Stimulated activated CD8-positive, alpha-beta memory T cell treated with anti-CD3 and anti-CD28 coated beads, Interleukin-4, amount 100 ng/mL, for 1 hour (primary cell): ENCODE results near the gene TAC4.
A peak's percentile ranks its signal among the peaks of the same experiment; 100 is the strongest.

ENCODE experiments used
- DNase-seq, 2 donors: peaks; one replicate each; pipeline ENCODE4 v3.0.0-alpha.2; 2020; ENCODE audit warnings: low read depth in 2 of 2, low spot score in 1 of 2

TAC4 gene, protein sequence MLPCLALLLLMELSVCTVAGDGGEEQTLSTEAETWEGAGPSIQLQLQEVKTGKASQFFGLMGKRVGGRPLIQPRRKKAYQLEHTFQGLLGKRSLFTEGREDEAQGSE

DNA sequence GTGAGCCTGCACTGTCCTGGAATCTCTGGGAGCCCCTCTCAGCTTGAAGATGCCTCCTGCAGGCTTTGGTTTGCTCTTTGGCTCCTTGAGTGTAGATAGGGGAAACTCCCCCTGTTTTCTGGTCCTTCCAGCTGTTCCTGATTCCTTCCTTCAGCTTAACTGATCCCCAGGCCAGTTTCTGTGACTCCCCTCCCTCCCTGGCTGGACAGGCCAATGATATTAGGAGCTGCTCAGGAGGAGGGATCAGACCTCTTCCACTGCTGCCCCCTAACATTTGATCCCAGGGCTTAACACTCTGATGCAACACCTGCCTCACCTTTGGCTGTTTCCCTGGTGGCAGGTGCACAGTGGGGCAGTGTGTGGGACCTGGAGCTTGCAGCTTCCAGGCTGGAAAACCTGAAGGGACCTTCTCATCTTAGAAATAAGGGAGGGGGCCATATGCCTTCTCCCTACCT, at the start of gene TAC4:
Gene TAC4, minus strand, starts transcription at position 51 of the 455 bp plus-strand sequence. CDS start 52 bp downstream, outside the sequence.
- DNase-seq: no peak

DNA sequence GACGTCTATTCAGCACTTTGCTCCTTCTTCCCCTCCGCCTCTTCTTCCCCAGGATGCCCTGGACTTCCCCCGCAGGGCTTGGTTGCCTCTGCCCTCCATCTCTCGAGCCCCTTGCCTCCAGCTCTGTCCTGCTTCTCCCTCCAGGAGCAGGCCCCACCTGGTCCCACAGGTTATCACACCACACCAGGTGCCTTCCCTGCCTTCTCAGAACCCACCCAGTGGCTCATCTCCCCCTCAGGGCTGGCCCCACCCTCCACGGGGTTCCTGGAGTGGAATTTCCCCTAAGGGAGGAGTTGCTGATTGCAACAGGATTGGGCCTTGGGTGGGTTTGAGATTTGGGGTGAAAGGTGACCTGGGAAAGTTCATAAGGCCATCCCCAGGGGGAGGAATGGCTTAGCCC, 49.0 kb upstream of the TAC4 start:
- no peak for DNase-seq

DNA sequence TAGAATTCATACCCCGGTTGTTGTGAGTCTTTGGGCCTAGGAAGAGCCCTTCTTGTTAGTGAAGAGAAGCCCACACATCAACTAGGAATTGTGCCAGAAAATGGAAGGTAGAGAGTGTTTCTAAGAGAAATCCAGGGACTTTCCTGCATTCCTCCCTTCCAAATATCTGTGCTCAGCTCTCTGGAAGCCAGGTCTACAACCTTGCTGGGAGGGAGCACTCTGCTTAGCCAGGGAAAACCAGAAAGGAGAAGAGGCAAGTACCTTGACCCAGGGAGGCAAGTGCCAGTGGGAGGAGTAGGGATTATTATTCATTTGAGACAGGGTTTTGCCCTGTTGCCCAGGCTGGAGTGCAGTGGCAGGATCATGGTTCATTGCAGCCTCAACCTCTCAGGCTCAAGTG, 48.4 kb upstream of the TAC4 start:
- no peak for DNase-seq

DNA sequence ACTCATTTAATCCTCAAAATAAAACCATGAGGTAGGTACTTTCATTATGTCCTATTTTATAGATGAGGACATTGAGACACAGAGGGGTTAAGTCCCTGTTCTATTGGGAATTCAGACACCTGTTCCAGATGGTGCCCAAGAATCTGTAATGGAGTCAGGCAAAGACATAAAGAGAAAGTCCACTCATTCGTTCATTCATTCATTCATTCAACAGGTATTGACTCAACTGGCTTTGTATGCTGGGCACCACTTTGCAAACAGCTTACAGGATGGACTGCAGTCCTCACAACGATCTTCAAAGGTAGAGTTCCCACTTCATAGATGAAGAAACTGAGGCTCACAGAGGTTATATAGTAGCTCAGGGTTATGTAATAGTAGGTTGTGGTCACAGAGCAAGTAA, 47.9 kb upstream of the TAC4 start:
- no peak for DNase-seq

DNA sequence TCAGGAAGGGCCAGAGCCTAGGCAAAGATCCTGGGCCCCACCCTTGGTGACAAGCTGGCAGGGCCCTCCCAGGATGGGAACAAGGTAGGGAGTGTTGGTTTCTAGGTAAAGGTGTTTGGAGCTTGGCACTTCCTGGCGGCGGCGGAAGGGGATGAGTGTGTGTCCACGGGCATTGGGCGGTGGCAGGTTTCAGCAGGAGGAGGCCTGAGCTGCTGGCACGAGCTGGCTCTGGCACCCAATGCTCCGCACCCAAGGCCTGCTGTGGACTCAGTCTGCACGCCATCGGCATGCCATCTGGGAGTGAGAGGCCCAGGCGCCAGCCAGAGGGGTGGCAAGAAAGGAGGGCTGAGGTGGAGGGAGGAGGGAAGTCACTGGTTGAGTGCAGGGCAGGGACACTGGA, 46.9 kb upstream of the TAC4 start:
- no peak for DNase-seq

DNA sequence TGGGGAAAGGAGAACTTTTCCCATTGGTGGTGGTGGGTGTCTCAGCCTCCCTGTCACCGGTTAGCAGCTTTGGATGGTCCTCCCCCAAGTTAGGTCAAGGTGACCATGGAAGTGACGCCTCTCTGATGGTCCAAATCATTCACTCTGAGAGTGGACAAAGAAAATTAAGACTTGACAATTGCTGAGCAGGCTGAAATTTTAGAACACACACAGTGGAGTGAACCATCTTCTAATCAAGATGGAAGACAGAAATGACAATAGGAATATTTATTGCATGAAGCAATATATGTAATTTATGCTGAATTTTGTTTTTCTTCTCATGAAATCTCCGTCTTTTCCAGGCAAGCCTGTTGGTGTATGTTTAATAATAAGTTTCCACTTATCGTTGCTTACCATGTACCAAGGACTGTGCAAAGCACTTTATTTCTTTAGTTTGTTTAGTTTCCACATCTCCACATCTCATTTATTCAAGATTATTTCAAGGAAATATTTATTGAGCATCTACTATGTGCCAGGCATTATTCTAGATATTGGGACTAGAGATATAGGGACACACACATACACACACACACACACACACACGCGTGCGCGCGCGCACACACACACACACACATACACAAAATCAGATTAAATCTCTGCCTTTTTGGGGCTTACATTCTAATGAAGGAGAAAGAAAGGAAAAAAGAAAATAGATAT, 44.0 kb upstream of the TAC4 start:
- DNase-seq: no peak

DNA sequence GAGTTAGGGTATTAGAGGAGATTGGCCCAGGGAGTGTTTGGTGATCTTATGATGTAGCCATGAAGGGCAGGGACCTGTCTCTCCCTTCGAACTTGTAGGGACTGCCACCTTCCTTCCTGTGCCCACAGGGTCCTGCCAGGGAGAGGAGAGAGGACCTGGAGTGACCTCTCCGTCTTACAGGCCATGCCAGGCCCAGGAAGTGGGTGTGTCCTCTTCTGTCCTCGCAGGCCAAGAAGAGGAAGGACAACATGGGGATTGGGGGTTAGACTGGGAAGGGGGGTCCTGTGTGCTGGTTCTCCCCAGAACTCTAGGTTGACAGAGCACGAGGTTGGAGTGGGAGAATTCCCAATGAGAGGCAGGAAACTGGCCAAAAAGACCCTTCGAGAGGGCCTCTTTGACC, 43.4 kb upstream of the TAC4 start:
- DNase-seq: no peak

DNA sequence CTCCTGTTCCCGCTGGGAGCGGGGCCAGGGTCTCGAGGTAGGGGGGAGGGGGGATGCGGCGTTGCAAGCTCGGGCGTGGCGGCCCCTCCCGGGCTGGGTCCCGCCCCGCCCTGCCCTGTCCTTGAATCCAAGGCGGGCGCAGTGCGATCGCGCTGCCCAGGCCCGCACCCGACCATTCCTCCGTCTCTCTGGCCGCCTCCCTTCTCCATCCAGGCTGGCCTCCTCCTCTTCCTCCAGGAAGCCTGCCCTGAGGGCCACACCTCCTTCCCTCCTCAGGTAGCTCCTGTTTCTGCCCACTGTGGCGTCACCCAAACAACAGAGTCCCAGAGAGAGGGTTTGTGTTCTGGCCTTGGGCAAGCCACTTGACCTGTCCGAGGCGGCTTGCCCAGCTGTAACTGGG, 43.0 kb upstream of the TAC4 start:
- DNase-seq: no peak

DNA sequence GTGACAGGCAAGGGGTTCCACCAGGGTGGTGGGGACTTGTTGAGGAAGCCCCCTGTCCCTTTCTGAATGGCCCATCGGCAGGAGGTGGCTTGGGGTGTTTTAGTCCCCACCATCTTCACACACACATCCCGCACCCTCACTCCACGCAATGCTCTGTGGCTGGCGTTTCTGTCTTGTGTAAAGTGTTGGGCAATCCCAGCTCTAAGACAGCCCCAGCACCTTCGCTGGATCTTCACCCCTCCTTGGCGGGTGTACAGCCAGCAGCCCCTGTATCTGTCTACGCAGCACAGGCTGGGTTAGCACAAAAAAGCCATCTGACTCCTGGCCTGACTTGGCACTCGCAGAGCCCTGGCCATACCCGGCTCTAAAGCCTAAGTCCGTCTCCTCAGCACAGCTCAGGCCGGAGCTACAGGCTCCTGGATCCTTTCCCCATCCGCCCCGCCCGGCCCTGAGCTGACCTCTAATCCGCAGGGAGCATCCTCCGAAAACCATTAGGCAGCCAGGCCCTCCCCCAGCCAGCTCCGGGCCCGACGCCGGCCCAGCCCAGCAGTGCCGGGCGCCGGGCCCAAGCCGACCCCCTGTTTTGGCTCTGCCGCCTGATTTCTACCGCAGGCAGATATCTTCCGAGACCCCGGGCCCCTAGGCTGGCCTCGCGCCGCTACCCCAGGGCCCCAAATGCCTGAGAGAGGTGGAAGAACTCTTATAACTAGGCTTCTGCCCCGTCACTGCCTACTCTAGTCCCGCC, 42.4 kb upstream of the TAC4 start:
- no peak for DNase-seq

DNA sequence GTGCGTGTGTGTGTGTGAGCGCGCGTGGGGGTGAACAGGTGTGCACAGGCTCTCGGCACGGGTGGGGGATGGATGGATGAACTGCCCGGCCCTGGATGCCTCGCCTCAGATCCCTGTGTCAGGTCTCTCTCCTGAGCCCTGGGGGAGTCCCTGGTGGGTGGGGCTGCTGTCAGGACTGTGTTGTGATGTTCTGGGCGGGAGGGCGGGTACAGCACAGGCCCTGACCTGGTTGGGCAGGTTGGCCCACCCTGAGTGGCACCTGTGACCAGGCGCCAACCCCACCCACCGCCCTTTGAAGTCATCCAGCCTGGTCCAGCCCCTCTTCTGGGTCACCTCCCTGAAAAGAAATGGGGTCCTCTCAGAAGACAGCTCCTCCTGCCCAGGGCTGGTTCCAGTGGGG, 41.6 kb upstream of the TAC4 start:
- no peak for DNase-seq

DNA sequence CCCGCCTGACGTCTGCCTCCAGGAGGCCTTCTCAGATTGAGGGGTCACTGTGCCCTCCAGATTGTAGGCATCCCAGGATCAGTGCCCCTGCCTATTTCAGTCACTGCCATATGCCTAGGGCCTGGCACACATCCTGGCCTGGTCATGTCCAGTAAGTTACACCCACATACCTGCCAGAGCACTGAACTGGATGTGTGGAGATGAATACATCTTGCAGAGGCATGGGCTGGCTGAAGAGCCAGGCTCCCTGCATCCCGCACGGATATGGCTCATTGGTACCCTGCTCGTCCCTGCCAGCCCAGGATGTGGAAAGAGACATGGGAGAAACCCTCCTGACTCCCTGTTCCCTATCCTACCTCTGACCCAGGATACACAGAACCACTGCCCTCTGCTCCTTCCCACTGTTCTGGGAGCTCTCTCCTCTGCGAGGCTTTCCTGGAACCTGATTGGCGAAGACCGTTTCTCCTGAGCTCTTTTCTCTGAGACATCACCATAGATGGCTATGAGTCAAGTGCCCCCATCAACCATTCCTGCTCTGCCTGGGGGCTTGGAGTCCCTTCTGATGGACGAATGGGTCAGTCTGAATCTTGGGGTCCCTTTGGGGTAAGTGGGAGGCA, 40.0 kb upstream of the TAC4 start:
- DNase-seq: no peak

DNA sequence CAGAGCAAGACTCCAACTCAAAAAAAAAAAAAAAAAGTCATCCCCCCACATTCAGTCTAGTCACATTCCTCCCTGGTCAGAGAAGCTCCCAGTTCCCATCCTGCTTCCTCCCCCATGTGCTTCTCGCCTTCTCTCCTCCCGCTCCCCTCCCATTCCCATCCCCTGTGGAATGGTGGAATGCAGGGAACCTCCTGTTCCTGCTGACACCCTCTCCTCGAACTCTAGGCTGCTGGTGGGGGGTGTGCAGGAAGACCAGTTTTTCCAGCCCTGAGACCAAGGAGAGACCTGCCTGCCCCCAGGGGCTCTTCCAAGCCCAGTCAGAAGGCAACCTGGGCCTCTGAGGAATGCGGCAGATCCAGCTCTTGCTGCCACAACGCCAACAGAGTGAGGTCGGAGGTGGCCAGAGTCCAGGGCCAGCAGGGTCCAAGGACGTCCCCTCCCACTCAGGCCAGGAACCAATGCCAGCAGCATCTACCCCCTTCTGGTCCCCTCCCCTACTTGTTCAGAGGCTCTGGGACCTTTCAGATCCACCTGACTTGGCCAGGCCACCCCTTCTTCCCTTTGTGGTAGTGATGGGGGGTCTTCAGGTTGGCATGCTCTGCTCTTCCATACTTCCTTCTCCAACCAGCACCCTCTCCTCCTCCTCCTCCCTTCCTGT, 39.3 kb upstream of the TAC4 start:
- no peak for DNase-seq

DNA sequence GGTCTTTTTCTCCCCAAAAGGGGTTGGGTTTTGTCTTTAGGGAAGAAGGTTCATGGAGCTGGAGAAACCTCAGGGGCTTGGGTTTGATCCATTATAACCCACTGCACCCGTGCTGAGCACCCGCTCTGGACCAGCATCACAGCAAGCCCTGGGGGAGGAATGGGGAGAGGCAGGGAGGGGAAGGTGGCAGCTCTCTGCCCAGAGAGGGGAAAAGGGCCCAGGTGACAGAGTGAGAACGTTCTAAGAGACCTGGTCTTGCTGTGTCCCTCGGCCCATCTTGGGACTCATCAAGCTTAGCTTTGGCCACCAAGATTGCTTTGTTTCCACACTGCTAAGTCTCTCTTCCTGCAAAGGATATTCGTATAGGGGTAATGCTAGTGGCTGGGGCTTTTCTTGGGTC, 38.2 kb upstream of the TAC4 start:
- DNase-seq: no peak

DNA sequence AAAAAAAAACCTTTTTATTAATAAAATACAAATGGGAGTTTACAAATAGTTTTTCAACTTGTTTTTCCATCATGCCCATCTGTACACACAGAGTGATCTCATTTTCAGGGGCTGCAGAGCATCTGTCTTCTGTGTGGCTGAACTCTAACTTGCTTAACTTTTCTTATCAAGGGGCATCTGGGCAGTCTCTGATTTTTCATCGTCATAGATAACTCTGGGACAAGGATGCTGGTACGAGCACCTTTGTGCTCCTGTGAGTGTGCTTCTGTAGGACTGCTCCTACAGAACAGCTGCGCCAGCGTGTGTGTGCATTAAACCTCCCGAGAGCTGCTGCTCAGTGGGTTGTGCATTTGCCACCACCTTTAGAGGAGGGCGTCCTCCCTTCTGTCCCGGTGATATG, 34.6 kb upstream of the TAC4 start:
- DNase-seq: no peak

DNA sequence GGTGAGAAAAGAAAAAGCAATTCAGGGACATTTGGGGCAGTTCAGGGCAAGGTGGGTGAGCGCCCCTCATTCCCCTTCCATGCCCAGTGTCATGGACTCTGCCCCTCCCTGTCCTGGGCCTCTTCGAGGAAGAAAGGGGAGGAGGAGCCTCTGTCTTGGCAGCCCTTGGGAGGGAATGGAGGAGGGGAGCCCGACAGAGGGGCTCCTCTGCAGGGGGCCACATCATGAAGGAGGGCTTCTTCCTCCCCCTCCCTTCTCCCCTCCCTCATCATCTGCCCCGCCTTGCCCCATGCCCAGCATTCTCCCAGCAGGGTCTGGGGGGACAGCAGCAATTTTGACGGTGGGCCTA, 33.2 kb upstream of the TAC4 start:
- no peak for DNase-seq

DNA sequence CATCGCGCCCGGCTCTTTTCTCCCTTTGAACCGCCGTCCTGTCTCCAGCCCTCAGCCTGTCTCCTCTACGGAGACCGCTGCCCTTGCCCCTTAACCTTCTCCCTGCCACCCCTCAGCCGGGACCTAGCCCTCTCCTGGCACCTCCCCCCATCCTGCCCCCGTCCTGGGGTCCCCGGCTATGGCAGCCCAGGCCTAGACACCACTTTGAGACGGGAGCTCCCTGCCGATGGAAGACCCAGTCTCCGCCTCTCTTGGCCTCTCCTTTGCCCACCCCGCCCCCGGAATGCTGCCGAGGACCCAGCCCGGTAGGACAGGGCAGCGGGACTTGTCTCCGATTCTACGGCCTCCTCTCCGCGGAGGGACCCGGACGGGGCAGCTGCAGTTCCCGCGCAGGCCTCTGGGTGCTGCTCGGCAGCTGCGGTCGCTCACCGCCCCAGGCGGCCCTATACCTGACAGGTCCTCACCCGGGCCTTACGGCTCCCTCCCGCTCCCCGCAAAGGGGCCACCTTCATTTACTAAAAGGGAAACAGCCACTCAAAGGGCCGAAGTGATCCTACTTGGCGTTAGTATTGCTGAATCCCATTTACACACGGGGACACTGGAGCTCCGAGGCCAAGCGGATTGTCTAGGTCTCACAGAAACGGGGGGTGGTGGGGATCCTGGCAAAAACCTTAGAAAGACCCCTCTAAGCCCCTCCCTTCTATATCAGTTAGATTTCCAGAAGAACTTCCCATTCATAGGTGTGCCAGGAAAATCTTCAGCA, 32.6 kb upstream of the TAC4 start:
- peak; percentile 33 to 48 for DNase-seq

DNA sequence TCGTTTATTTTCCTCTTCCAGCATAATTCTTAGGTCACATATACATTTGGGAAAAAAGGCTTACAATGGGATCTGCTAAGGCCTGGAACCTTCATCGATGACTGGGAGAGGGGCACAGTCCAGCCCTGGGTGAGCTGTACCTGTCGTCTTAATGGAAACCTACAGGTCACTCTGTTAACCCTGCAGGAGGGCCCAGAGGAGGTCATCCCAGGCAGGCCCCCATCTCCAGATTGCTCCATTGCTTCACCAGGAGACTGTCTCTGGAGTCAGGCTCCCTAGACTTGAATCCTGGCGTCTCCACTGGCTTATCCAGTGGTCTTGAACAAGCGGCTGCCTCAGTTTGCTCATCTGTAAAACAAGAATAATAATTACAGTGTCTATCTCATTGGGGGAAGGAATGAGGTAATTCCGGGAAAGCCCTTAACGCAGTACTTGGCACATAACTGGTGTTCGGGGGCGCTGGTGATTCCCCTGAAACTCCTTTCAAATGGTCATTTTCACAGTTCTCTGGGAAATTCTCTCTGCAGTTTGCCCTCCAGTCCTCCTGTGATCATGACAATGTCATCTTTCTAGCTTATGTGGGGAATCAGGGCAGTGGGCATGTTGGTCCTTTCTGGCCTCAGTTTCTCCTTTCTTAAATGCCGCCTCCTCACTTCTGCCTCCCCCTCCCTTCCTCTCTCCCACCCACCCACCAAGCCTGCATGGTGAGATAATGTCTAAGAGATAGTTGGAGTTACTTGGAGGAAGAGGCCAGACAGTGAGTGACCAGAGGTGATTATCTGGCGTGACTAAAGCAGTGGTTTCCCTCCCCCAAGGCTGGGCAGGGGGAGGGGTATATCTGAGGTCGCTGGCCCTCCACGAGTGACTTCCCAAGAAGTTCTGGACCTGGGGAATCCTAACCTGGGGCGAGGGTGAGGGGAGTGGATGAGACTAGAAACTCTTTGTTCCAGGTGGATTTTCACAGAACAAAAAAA, 31.3 kb upstream of the TAC4 start:
- DNase-seq: no peak

DNA sequence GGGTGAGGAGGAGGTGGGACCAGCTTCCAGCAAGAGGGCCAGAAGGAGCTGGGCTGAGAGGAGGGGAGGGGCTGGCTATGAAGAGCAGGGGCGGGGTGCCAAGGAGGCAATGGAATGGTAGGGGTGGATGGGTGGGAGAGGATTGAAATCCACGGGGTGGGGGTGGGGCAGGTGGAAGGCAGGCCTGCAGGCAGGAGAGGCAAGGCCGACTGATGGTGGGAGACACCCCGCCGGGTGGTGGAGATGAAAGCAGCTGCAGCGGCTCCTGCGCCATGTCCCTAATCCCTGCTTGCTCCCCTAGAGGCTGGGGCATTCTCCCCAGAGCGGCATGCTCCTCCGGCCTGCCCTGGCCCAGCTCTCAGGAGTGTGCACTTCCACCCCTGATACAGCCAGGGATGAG, 27.8 kb upstream of the TAC4 start:
- no peak for DNase-seq

DNA sequence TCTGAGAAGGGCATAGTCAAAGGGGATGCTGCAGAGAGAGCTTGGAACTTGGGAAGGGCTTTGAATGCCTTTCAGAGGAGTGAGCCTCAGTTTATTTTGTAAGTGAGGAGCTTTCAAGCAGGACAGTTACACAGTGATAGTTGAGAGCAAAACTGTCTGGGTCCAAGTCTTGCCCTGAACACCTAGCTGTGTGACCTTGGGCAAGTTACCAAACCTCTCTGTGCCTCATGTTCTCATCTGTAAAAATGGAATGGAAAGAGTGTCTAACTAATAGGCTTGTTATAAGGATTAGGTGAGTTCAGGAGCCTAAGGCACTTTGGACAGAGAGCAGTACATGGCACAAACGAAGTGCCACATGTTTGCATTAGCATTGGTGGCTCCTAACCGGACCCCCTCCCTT, 27.0 kb upstream of the TAC4 start:
- DNase-seq: no peak

DNA sequence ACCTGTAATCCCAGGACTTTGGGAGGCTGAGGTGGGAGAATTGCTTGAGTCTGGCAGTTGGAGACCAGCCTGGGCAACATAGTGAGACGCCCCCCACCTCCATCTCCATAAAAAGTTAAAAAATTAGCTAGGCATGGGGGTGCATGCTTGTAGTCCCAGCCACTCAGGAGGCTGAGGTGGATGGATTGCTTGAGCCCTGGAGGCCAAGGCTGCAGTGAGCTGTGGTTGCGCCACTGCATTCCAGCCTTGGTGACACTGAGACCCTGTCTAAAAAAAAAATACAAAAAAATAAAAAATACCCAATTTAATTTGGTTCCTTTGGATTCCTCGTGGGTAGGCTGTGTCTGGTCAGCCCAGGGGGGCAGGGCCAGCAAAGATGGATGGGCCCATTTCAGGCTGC, 26.1 kb upstream of the TAC4 start:
- no peak for DNase-seq
